Esophagus mucosa (tissue), 1 donor: ENCODE measurements around the gene SPRR2D. TPM values are rescaled to one million over a fixed set of nuclear protein-coding genes. Genes with fewer than 3 reads are reported as not detected.
"Not testable (repeated sequence)": the region's sequence is repeated elsewhere in the genome, so short reads cannot be mapped to it uniquely, and the experiment has no call there.

Experiments used
- ATAC-seq: fragments of 200-7000 bp; cut with Tn5 transposase; one replicate; pipeline ENCODE4 v1.9.1; 2020
- total RNA-seq: library from RNA; stranded (reverse); gene quantifications from one replicate; pipeline ENCODE4 v1.2.4, GENCODE V29; 2023
- donor health status: DM: yes; HTN: yes; CAD: no.

Gene SPRR2D
- total RNA-seq, 1 donor from 2014 or later, result 1,669 TPM

DNA sequence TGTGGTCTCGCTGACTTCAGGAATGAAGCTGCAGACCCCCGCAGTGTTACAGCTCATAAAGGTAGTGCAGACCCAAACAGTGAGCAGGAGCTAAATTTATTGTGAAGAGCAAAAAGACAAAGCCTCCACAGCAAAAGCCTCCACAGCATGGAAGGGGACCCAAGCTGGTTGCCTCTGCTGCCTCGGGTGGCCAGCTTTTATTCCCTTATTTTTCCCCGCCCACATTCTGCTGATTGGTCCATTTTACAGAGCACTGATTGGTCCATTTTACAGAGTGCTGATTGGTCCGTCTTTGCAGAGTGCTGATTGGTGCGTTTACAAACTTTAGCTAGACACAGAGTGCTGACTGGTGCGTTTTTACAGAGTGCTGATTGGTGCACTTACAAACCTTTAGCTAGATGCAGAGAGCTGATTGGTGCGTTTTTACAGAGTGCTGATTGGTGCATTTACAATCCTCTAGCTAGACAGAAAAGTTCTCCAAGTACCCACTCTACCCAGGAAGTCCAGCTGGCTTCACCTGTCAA lies 29.6 kb downstream of the SPRR2D start:
- not testable (repeated sequence) for ATAC-seq

DNA sequence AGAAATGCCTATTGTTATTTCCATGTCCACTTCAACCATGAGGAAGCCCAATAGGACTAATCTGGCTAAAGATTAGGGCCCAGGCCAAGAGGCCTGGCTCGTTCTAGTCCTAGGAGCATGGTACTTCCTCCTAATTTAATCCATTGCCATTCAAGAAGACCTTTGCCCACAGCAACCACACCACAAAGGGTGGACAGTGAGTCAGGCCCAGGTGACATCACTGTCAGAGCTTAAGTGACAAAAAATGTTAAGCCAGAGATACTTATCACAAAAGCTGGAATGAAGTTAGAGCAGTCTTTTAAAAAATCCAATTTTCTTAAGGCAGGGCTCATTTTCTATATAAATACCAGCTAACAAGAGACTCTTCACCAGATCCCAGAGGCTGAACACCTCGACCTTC lies 39.5 kb downstream of the SPRR2D start, which contains the start of gene SPRR3:
Gene SPRR3 (plus strand): TSS at position 368 of the 400 bp plus-strand sequence. CDS start 1,272 bp downstream, outside the sequence.
- peak; percentile 65 for ATAC-seq

DNA sequence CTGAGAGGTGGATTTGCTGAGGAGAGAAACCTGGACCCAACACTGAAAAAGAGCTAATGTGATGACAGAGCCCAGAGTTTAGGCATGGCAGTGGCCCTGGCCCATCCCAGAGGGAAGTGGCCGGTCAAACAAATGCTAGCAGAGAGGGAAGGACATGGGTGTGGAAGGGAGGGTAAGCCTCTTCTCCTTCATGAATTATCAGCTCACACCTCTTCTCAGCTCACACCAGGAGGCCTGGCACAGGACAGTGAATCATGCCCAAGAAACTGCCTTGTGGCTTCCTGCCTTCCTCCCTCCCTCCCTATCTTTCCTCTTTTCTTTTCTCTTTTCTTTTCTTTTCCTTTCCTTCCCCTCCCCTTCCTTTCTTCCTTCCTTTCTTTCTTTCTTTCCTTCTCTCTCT lies 40.6 kb downstream of the SPRR2D start:
- ATAC-seq, result peak; percentile 70

DNA sequence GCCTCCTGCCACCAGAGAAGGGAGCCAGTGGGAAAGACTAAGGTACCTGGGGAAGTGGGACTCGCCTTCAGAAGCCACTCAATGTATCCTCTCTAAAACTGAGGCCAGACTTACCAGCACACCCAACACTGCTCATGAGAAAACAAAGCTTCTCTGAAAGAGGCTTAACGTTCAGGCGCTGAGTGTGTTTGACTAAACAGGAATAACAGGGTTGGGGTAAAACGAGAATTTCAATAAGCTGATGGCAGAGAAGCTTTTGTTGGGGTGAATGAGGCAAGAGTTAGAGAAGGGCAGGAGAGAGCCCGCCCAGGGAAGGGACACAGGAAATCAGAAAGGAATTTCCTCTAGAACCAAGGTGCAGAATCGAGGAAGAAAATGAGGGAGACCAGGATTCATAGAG lies 41.1 kb downstream of the SPRR2D start:
- ATAC-seq, result peak; percentile 71

DNA sequence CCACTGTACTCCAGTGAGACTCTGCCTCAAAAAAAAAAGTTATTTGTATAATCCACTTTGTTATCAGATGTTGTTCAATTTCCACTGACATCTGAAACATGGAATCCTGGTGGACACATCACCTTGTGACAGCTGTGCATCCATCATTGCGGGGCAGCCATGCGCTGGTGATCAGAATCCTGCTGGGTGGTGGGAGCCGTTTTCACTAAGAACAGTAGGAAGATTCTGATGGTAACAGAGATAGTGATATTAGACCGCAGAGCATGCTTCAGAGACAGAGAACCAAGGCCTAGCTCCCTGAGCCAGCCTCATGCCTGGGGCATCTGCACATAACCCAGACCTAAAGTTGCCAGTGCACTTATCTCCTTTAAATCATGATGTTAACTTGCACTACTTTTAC lies 42.4 kb downstream of the SPRR2D start:
- no peak for ATAC-seq

DNA sequence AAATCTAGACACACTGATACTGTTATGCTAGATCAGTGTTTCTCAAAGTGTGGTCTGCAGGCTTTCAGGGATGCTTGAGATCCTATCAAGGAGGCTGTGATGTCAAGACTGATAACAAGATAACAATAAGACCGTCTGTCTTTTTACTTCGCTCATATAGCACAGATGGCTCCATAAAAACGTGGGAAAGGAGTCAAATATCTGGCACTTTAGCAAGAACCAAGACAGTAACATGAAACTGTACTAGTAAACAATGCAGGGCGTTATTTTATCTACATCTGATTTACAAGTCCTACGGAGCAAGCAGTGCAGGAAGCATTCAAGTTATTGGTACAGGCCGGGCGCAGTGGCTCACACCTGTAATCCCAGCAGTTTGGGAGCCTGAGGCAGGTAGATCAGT lies 43.0 kb downstream of the SPRR2D start:
- no peak for ATAC-seq

DNA sequence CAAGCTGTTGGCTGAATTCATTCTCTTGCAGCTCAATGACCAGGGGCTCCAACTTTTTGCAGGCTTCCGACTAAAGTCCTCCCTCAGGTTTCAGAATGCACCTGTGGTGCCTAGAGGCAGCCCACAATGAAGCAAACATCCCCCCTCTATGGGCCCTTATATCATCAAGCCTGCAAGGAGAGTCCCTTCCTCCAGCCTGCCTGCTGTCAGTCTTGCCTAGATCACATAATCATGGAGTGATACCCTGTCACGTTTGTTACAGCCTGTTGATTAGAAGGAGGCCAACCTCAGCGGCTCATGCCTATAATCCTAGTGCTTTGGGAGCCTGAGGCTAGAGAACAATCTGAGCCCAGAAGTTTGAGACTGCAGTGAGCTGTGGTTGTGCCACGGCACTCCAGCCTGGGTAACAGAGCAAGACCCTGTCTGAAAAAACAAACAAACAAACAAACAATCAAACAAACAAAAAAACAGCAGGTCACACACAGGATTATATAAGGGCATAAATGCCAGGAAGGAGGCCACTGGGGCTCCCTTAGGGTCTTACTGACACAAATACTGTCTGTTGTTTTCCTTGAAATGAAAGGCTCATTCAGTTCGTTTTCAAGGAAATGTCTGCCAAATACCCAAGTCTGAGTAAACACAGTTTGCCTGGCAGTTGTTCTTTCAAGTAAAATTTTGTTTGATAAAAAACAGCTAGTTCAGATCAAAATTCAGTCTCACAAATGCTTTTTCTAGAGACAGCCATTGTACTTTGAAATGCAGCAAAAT lies 44.1 kb downstream of the SPRR2D start:
- no peak for ATAC-seq

DNA sequence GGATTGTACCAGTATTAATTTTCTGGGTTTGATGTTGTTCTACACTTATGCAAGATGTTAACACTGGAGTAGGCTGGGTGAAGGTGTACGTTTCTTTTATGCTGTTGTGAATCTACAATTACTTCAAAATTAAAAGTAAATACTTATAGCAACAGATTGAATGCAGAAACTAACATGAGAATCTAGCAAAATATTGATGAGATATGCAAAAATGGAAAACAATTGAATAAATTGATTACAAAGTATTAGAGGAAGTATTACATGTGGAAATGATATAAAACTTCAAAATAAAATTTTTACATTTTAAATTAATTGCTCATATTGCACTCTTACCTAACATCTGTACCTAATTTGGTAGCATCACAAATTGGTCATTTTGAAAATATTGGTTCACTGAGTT lies 45.1 kb downstream of the SPRR2D start:
- ATAC-seq, result no peak

DNA sequence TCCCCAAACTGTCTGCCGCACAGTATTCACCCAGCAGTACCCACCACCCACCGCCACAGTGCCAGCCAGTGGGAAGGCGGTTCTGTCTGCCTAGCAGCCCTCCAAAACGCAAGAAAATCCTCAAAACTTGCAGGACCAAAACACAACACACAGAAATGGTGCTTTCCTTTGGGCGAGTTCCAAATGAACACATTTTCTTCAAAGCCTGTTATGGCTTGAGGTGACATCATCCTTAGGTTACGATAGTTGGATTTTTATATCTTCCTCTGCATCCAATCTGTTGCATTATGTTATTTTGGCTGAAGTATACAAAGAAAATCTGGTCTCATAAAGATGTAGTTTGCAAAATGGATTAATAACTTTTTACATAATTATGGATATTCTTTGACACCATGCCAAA lies 47.7 kb downstream of the SPRR2D start:
- ATAC-seq, result no peak

Other genes starting within 250 kb of the SPRR2D start
- not detected for gene LCE1D, start 244.4 kb downstream of the SPRR2D start, total RNA-seq
- gene LCE1C, start 234.5 kb downstream of the SPRR2D start, total RNA-seq, result 1.00 TPM
- gene LCE1B, start 229.1 kb downstream of the SPRR2D start, total RNA-seq, result not detected
- gene LCE1A, start 213.6 kb downstream of the SPRR2D start, total RNA-seq, result not detected
- not detected for gene LCE6A, start 198.3 kb downstream of the SPRR2D start, total RNA-seq
- gene LCE7A, start 181.1 kb downstream of the SPRR2D start, total RNA-seq, result not detected
- gene SMCP, start 162.8 kb downstream of the SPRR2D start, total RNA-seq, result not detected
- gene IVL, start 132.6 kb downstream of the SPRR2D start, total RNA-seq, result 145 TPM
- 3.5 TPM for gene SPRR5, start 93.9 kb downstream of the SPRR2D start, total RNA-seq
- gene SPRR4, start 70.5 kb downstream of the SPRR2D start, total RNA-seq, result not detected
- 1,843 TPM for gene SPRR1A, start 57.0 kb downstream of the SPRR2D start, total RNA-seq
- 10,043 TPM for gene SPRR3, start 39.4 kb downstream of the SPRR2D start, total RNA-seq
- gene SPRR1B, start 9.9 kb downstream of the SPRR2D start, total RNA-seq, result 2,894 TPM
- 5,244 TPM for gene SPRR2A, start 16.4 kb upstream of the SPRR2D start, total RNA-seq
- gene SPRR2B, start 30.5 kb upstream of the SPRR2D start, total RNA-seq, result 27.1 TPM
- 1,779 TPM for gene SPRR2E, start 53.4 kb upstream of the SPRR2D start, total RNA-seq
- 198 TPM for gene SPRR2F, start 72.4 kb upstream of the SPRR2D start, total RNA-seq
- gene SPRR2G, start 109.8 kb upstream of the SPRR2D start, total RNA-seq, result 0.68 TPM
- not detected for gene LELP1, start 162.3 kb upstream of the SPRR2D start, total RNA-seq
- gene PRR9, start 176.5 kb upstream of the SPRR2D start, total RNA-seq, result not detected
- gene LORICRIN, start 218.6 kb upstream of the SPRR2D start, total RNA-seq, result not detected